HG03196 (cell line): ENCODE measurements around the gene KLF3.
"Not testable (repeated sequence)": the region's sequence is repeated elsewhere in the genome, so short reads cannot be mapped to it uniquely, and the experiment has no call there.

ENCODE experiments used
- ATAC-seq: cut with Tn5 transposase; IDR thresholded peaks from one replicate; pipeline ENCODE4 v1.9.1; 2021; ENCODE audit not compliant: unreplicated experiment

KLF3 gene

DNA sequence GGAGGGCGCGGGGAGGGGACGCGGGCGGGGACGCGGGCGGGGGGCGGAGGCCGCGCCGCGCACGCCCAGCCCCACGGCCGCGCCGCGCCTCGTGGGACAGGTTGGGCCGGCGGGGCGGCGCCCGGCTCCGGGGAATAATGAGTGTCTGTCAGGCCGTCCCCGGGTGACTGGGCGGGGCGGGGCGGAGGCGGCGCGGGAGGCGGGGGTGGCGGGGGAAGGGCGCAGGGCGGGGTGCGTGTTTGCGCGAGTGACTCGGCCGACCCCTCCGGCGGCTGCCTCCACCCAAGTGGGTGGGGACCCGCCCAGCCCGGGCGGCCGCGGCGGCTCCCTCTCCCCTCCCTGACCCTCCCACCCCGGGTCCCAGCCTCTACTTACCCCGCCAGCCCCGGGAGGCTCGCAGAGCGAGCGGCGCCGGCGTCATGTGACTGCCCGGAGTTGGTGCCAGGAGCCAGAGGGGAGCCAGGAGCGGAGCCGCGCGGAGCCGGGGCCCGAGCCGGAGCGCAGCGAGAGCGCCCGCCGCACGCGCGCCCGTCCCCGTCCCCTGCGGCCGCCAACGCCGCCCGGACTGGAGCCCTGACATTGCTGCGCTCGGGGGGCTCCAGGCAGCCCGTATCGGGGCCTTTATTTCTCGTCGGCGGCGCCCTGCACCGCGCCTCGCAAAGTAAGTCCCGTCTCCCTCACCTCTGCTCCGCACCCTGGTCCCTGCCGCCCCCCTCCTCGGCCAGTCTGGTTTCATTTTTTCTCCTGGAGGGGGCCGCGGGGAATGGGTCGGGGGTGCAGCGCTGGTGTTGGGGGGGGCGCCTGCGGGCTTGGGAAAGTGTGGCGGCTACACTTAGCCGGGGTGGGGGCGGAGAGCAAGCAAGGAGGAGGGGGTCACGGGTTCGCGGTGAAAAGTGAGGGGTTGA is at the start of gene KLF3:
Gene KLF3, plus strand, starts transcription at position 399 of the 905 bp plus-strand sequence. CDS start 16,427 bp downstream, outside the sequence.
- peak; percentile 70 for ATAC-seq

- no peak for ATAC-seq
Measured at GRCh38 chr4:38614231-38614630, 49.8 kb upstream of the KLF3 start.

DNA sequence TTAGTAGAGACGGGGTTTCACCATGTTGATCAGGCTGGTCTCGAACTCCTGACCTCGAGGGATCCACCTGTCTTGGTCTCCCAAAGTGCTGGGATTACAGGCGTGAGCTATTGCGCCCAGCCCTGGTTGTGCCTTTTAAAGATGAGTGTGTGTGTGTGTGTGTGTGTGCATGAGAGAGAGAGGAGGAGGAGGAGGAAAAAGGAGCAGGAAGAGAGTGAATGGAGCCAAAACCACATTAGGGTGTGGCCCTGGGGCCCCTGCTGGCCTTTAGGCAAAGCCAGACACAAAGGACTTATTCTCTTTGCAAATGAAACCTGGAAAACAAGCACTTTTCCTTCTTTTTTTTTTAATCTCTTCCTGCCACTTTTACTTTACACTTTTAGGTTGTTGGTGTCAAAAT is 48.2 kb upstream of the KLF3 start:
- ATAC-seq, result no peak

DNA sequence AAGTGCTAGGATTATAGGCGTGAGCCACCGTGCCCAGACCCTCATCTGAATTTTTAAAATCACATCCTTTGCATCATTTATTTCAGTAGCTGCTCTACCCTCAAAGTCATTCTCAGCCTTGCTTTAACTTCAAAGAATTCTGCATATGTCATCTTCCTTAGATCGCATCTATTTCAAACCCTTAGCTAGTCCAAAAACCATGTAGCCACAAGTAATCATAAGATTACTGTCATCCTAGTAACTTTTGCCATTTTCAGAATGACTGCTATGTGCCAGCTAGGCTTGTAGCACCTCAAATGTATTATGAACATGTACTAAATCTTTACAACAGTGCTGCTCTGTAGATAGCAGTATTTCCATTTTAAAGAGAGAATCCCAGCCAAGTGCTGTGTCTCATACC is 45.5 kb upstream of the KLF3 start:
- ATAC-seq, result no peak

DNA sequence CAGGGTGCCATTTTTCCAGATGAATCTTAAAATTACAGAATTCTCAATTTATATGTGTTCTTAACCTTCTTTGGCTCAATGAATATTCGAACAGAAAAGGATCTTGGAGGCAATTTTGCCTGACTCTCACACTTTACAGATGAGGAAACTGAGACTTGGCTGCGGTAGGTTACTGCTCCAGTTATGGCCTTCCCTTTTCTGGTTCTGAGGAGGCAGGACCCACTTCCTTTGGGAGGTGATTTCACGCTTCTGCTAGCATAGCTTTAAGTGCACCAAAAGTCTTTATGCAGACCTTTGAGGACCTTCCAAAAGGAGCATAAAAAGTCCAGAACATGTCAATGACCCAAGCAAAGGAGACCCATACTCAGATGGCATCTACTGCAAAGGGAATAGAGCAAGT is 44.7 kb upstream of the KLF3 start:
- ATAC-seq, result no peak

DNA sequence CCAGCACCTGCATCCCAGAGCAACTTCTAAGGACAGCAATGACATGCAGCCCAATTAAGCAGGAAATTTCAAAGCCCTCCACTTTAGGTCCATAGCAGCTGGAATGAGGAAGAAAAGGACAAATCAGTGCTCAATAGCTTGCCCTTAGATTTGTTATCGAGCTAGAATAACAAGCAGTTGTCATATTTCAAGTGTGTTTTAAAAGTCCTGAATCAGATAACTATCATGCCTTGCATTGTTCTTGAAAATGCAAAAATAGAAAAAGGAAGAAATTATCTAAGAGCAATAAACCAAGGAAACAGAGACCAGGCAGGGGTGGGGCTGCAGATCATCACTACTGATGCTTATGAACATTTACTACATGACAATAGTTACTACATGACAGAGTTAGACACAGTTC is 43.9 kb upstream of the KLF3 start:
- no peak for ATAC-seq

DNA sequence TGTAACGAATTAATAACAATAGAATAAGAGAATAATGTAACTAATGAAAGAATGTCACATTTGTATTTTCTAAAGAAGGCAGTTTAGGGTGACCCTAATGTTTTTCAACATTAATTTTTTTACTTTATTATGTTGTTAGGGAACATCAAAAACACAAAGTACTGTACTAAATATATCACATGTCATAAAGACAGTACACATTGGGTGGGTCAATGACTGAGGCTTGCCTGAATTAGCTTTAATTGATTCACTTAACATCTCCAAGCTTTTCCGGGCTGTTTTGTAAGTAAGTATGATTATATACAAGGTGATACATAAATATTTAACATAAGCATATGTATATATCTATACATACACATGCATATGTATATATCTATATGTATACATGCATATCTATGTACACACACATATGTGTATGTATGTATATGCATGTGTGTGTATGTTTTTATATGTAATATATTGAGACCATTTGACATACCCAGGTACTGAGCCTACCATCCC is 43.4 kb upstream of the KLF3 start:
- ATAC-seq, result no peak

- no peak for ATAC-seq
Measured at GRCh38 chr4:38621028-38621684, 42.8 kb upstream of the KLF3 start.

DNA sequence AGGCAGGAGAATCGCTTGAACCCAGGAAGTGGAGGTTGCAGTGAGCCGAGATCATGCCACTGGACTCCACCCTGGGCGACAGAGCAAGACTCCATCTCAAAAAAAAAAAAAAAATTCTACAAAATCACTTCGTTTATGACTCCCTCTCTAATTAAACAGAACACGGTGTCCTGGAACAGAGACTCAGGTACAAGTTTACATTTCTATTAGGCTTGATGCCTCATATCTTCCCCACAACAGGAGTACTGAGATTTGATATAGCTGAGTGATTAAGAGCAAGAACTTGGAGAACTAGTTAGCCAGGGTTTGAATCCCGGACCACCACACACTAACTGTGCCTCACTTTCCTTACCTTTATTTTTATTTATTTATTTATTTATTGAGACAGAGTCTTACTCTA is 42.2 kb upstream of the KLF3 start:
- no peak for ATAC-seq

DNA sequence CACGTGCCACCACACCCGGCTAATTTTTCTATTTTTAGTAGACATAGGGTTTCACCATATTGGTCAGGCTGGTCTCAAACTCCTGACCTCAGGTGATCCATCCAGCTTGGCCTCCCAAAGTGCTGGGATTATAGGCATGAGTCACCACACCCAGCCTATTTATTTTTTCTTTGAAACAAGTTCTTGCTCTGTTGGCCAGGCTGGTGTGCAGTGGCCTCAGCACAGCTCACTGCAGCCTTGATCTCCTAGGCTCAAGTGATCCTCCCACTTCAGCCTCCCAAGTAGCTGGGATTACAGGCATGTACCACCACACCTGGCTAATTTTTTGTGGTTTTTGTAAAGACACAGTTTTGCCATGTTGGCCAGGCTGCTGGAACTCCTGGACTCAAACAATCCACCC is 41.7 kb upstream of the KLF3 start:
- ATAC-seq, result not testable (repeated sequence)

- no peak for ATAC-seq
Measured at GRCh38 chr4:38623260-38623659, 40.7 kb upstream of the KLF3 start.

DNA sequence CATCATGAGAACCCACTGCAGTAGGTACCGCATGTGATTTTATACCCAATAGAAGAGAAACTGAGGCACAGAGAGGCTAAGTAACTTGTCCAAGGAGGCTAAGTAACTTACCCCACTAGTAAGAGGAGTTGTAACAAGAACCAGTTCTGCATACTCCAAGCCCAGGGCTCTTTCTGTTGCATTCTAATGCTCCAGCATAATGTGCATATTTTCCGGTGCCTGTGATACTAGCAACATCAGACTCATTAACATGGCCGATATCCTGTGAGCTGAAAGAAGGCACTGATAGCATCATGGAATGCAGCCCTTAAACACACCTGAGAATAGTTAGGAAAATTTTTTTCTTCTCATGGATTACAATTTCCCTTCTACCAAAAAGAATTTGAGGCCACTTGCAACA is 39.7 kb upstream of the KLF3 start:
- no peak for ATAC-seq

GRCh38 chr4:38625508-38625907 is 38.5 kb upstream of the KLF3 start:
- ATAC-seq, result no peak

DNA sequence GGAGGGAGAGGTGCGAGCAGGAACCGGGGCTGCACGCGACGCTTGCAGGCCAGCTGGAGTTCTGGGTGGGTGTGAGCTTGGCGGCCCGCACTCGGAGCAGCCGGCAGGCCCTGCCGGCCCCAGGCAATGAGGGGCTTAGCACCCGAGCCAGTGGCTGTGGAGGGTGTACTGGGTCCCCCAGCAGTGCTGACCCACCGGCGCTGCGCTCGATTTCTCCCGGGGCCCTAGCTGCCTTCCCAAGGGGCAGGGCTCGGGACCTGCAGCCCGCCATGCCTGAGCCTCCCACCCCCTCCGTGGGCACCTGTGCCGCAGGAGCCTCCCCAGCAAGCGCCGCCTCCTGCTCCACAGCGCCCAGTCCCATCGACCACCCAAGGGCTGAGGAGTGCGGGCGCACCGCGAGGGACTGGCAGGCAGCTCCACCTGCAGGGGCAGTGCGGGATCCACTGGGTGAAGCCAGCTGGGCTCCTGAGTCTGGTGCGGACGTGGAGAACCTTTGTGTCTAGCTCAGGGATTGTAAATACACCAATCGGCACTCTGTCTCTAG is 37.0 kb upstream of the KLF3 start:
- ATAC-seq, result not testable (repeated sequence)

DNA sequence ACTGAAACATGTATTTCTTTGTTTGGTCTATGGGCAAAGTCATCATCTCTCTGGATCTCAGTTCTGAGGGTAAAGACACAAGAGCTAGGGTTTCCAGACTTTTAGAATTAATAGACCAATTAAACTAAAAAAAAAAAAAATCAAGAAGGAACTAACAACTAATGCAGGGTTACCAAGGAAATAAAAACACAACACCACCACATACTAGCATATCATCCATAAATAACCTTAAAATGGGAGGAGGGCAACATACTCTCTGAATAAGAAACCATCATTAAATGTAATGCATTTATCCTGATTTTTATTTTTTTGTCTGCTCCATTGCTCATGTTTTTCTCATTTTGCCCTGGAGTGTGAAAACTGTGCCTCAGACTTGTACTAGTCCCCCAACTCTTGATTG is 33.5 kb upstream of the KLF3 start:
- no peak for ATAC-seq

DNA sequence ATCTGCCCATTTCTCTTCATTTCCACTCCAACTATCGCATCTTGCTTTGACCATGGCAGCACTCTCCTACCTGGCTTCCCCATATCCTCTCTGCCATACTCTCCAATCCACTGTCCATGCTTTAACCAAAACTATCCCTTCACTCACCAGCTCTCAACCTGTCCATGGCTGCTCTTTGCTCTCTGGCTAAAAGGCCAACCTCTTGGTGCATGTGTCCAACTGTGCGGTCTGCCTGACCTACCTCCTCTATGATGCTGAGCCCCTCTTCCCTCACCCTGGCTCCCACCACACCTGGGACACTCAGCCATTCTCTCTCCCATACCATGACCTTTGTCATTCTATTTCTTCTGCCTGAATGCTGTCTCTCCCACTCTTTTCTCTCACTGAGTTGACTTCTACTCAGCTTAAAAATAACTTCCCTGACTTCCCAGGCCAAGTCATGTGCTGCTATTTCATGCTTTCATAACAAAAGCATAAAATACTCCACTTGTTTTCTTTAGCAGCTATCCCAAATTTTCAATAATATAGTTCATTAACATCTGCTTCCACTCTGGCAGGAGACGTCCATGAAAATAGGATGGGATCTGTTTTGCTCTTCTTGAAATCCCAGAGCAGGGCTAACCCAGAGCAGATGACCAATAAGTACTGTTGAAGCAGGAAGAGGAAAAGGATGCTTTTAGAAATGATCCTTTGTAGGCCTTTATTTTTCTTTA is 29.8 kb upstream of the KLF3 start:
- no peak for ATAC-seq

DNA sequence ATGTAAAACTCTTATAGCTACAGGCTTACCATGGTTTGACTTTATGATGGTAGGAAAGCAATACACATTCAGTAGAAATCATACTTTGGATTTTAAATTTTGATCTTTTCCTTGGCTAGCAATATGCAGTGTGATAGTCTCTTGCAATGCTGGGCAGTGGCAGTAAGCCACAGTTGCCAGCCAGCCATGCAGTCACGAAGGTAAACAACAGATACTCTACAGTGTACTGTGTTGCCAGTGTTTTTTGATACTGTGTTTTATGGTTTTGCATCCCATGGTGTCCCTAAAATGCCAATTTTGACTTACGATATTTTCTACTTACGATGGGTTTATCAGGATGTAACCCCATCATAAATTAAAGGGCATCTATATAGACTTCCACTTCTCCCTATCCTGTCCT is 24.8 kb upstream of the KLF3 start:
- ATAC-seq, result no peak

GRCh38 chr4:38641811-38642210 is 22.2 kb upstream of the KLF3 start:
- ATAC-seq, result no peak

DNA sequence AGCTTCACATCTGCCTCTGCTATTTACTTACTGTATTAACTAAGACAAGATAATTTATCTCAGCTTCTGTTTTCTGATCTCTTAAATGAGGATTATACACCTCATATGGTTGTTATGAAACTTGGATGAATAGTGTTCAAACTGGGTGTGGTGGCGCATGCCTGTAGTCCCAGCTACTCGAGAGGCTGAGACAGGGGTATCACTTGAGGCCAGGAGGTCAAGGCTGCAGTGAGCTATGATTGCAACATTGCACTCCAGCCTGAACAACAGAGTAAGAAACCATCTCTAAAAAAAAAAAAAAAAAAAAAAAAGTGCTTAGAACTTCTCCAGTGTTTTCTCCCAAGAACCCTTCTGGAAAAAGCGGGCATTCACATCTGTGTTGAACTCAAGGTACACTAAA is 19.8 kb upstream of the KLF3 start:
- no peak for ATAC-seq

GRCh38 chr4:38647101-38647819 is 16.7 kb upstream of the KLF3 start:
- no peak for ATAC-seq

GRCh38 chr4:38650133-38650532 is 13.9 kb upstream of the KLF3 start:
- ATAC-seq, result no peak
